ENCODE results near the gene KRTAP4-5.
"Not testable (repeated sequence)": the region's sequence is repeated elsewhere in the genome, so short reads cannot be mapped to it uniquely, and the experiment has no call there.

KRTAP4-5 gene

GRCh38 chr17:41111151-41111885, 38.3 kb downstream of the KRTAP4-5 start:
- H3K4me3 ChIP-seq (ENCODE audit: low read depth, low read length) = no peak overlapping the region

GRCh38 chr17:41108728-41109386, 40.8 kb downstream of the KRTAP4-5 start:
- H3K4me3 ChIP-seq (ENCODE audit: low read depth, low read length) = not testable (repeated sequence)

- H3K4me3 ChIP-seq (ENCODE audit: low read depth, low read length) = no peak overlapping the region
These were observed 41.6 kb downstream of the KRTAP4-5 start for GRCh38 chr17:41107941-41108450.

- H3K4me3 ChIP-seq (ENCODE audit: low read depth, low read length) = not testable (repeated sequence)
These were observed 44.3 kb downstream of the KRTAP4-5 start, which contains the start of gene KRTAP4-9 for GRCh38 chr17:41105347-41105746. Gene KRTAP4-9 (plus strand): TSS chr17:41105389. CDS start chr17:41105389, 0 bp downstream.

GRCh38 chr17:41104386-41105038, 45.1 kb downstream of the KRTAP4-5 start:
- H3K4me3 ChIP-seq (ENCODE audit: low read depth, low read length) = not testable (repeated sequence)

- H3K4me3 ChIP-seq (ENCODE audit: low read depth, low read length) = no peak overlapping the region
These were observed 45.7 kb downstream of the KRTAP4-5 start for GRCh38 chr17:41103896-41104295.

- no peak within 1 kb of the TSS for H3K4me3 ChIP-seq (ENCODE audit: low read depth, low read length)
These were observed 47.9 kb downstream of the KRTAP4-5 start, which contains the start of gene KRTAP4-16 for GRCh38 chr17:41101586-41102259. Gene KRTAP4-16 (minus strand): TSS chr17:41102209. CDS start chr17:41102209, 0 bp downstream.

GRCh38 chr17:41099682-41100480, 49.7 kb downstream of the KRTAP4-5 start:
- H3K4me3 ChIP-seq (ENCODE audit: low read depth, low read length) = not testable (repeated sequence)
